ENCODE results near the gene SAFB. TPM values are rescaled to one million over a fixed set of nuclear protein-coding genes. Genes with fewer than 3 reads are reported as not detected.
A peak's percentile ranks its signal among the peaks of the same experiment; 100 is the strongest.

Gene SAFB
- total and polyA plus RNA-seq, 2 of the 4 experiments (the other 2 are of a cell fraction): 18.5 to 41.2 TPM

GRCh38 chr19:5691822-5692722 is 69.2 kb downstream of the SAFB start:
- no peak overlapping the region for H2BK20ac ChIP-seq (ENCODE audit: low read depth, low read length)
- H3K14ac ChIP-seq (replicated peaks; ENCODE audit: low read depth, low read length): no peak overlapping the region
- no peak for TF ChIP-seq BHLHE40 (IDR thresholded peaks at IDR 0.05; ENCODE audit: low read depth, low read length)
- TF ChIP-seq MAFK (IDR thresholded peaks at IDR 0.05; ENCODE audit: low read depth, low read length): no peak
- TF ChIP-seq MXI1 (IDR thresholded peaks at IDR 0.05; ENCODE audit: borderline replicate concordance, low read depth, low read length): no peak
- TF ChIP-seq FOS (IDR thresholded peaks at IDR 0.05; ENCODE audit: low read depth, low read length): no peak
- TF ChIP-seq SMC3 (IDR thresholded peaks at IDR 0.05; ENCODE audit: low read depth, low read length): no peak
- TF ChIP-seq CEBPB (IDR thresholded peaks at IDR 0.05; ENCODE audit: low read depth, low read length): no peak
- no peak for TF ChIP-seq MAZ (IDR thresholded peaks at IDR 0.05; ENCODE audit: borderline replicate concordance, low read depth, low read length)
- TF ChIP-seq RFX5 (IDR thresholded peaks at IDR 0.05; ENCODE audit: low read depth, low read length): no peak
- TF ChIP-seq NFE2L2 (IDR thresholded peaks at IDR 0.05; ENCODE audit: low read depth, low read length): no peak
- TF ChIP-seq USF2 (IDR thresholded peaks at IDR 0.05; ENCODE audit: low read depth, low read length): no peak
- no peak for TF ChIP-seq CHD1 (IDR thresholded peaks at IDR 0.05; ENCODE audit: low read depth, low read length)
- TF ChIP-seq RCOR1 (IDR thresholded peaks at IDR 0.05; ENCODE audit: insufficient replicate concordance, low read length): no peak
- TF ChIP-seq POLR2A (IDR thresholded peaks at IDR 0.05; ENCODE audit: low read depth, low read length): no peak
- no peak overlapping the region for H3K27ac ChIP-seq (ENCODE audit: insufficient read depth, low read length)
- no peaks in the 10 kb centered on the region for H3K27me3 ChIP-seq (ENCODE audit: control insufficient read depth, insufficient read depth, low read length)
- H3K9me1 ChIP-seq (ENCODE audit: insufficient read depth, low read length): peaks cover 4% of the 10 kb centered on the region; the same call in 1 of the 2 replicates
- DNase-seq (peak; percentile 11), ATAC-seq (ENCODE audit: low read depth) (no peak)
- H2AFZ ChIP-seq (replicated peaks; ENCODE audit: low read length, poor library complexity): peak overlapping the region; percentile 56
- no TSS peak for BruUV-seq (replicated peaks)
- dilution Hi-C loops (cut with HindIII; ENCODE audit: low sequenced_read_pairs, unreplicated experiment): no loop called here
- peaks cover 58% of the 10 kb centered on the region for H3K36me3 ChIP-seq (ENCODE audit: control insufficient read depth, insufficient read depth, low read length)
- no peak overlapping the region for H3K9ac ChIP-seq (ENCODE audit: low read depth, low read length)
- 83% methylated on average over 29 of the region's 42 CpGs; no CpG with 5 or more reads in 1 of the 2 experiments for WGBS, 2 experiments (ENCODE audit: extremely low coverage in 2 of 2, insufficient read length in 1 of 2)
- no peak overlapping the region for H3K4me3 ChIP-seq (ENCODE audit: insufficient read depth, low read depth, low read length)
- H3K4me2 ChIP-seq (ENCODE audit: low read depth, low read length): no peak overlapping the region; the same call in 1 of the 2 replicates
- ChIA-PET POLR2A (ENCODE audit: unreplicated experiment) (interaction anchor here (0.7 to 0.9 kb wide), 2 partner anchors 17 to 47 kb away, joined by 9 to 19 read pairs; no protein-coding TSS in a partner anchor), CTCF (no interaction called here)
- peaks cover 2% of the 10 kb centered on the region; the same call in 1 of the 2 replicates for H3K4me1 ChIP-seq (ENCODE audit: control insufficient read depth, insufficient read depth, low read length)
- no peak overlapping the region for H2BK15ac ChIP-seq (ENCODE audit: low read depth, low read length)
- H3K4ac ChIP-seq (ENCODE audit: low read depth, low read length): no peak overlapping the region
- no peak overlapping the region for H4K91ac ChIP-seq (ENCODE audit: insufficient read depth, low read depth, low read length)
- intact Hi-C loops (cut with micrococcal nuclease): no loop called here
- H3K23ac ChIP-seq (ENCODE audit: low read depth, low read length): peak overlapping the region; percentile 59; the same call in 1 of the 2 replicates
- H3K9me3 ChIP-seq (ENCODE audit: control insufficient read depth, insufficient read depth, low read length): no peaks in the 10 kb centered on the region
- H2AK5ac ChIP-seq (ENCODE audit: low read depth, low read length): no peak overlapping the region
- H2AK9ac ChIP-seq (replicated peaks; ENCODE audit: low read depth, low read length, poor library complexity): peak overlapping the region; percentile 52
- H4K8ac ChIP-seq (ENCODE audit: low read depth in 2 of 2, low read length in 2 of 2): no peak overlapping the region; a peak in 1 of 4 replicates
- H4K20me1 ChIP-seq (ENCODE audit: insufficient read depth, low read length): peaks cover 70% of the 10 kb centered on the region
- H3K18ac ChIP-seq (ENCODE audit: low read depth, low read length): no peak overlapping the region
- no peak overlapping the region for H4K5ac ChIP-seq (ENCODE audit: low read depth, low read length)
- no peak overlapping the region for H3K56ac ChIP-seq (ENCODE audit: extremely low read depth, insufficient read depth, low read length)
- no peak overlapping the region for H2BK120ac ChIP-seq (ENCODE audit: low read depth, low read length)
- in situ Hi-C loops (cut with MboI; ENCODE audit: low sequenced_read_pairs): no loop called here
- H2BK5ac ChIP-seq (ENCODE audit: low read depth, low read length, poor library complexity, severe bottlenecking): no peak overlapping the region
- H3K79me1 ChIP-seq (ENCODE audit: low read depth in 1 of 2, low read length in 2 of 2): peaks cover under 1 to 57% of the 10 kb centered on the region in 2 experiments; a peak in 3 of 4 replicates
